Activated CD4-positive, CD25-positive, alpha-beta regulatory T cell treated with anti-CD3 and anti-CD28 coated beads, Interleukin-2, amount 50 U/mL, for 72 hours (primary cell): ENCODE data around the gene IQGAP2.
"Not testable (repeated sequence)": the region's sequence is repeated elsewhere in the genome, so short reads cannot be mapped to it uniquely, and the experiment has no call there.

Experiments
- DNase-seq: peaks from one replicate; pipeline ENCODE4 v3.0.0; 2021

IQGAP2 gene

DNA sequence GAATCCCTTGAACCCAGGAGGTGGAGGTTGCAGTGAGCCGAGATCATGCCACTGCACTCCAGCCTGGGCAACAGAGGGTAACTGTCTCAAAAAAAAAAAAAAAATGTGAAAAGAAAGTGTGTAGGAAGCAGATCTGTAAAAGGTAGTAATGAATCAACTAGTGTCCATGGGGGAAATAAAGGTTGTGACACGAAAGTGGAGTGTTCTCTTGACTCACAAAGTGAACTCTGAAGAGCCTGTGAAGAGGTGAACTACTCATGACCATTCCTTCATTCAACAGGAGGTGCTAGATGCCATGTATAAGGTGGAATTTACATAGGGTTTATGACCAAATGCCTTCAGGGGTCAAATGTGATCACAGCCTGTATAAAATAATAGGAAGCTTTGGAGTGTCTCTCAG lies 12.8 kb downstream of the IQGAP2 start:
- DNase-seq = no peak

DNA sequence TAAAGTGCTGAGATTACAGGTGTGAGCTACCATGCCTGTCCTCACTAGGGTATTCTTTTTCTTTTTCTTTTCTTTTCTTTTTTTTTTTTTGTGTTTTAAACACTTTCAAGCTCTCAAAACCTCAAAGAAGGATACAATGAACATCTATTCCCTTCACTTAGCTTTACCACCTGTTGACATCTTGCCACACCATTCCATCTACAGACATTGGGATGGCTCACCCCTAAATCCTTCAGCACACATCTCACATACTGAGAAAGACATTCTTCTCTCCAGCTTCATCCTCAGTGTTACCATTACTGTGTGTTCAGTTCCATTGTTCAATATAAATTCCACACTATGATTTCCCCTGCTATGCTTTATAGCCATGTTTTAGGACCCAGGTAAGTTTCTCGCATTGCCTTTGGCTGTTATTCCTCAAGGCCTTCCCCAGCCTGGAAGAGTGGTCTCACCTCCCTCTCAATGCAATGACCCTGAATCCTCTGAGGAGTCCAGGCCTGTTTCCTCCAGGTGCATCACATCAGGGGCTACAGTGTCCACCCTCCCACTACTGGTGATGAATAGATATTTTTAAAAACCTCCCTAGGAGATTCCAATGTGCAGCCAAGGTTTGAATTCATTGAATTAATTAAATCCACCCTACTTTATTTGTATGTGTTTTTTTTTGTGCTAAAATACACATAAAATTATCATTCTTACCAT lies 16.7 kb downstream of the IQGAP2 start:
- no peak for DNase-seq

DNA sequence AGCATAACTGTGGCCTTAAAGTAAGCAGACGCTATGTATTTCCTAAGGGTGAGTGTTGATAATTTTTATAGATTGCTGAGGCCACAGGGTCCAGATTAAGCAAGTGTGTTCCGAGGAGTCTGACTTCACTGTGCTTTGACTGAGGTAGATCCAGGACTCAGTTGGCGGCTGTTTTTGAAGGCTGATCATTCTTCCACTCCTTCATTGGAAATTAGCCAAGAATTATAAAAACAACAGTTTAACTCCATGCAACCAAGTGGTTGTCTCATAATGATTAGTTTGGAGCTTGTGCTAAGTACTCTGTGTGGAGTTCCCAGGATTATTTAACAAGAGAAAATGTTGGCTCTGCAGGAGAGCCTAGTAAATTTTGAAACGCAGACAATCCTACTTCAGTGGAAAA lies 19.1 kb downstream of the IQGAP2 start:
- no peak for DNase-seq

DNA sequence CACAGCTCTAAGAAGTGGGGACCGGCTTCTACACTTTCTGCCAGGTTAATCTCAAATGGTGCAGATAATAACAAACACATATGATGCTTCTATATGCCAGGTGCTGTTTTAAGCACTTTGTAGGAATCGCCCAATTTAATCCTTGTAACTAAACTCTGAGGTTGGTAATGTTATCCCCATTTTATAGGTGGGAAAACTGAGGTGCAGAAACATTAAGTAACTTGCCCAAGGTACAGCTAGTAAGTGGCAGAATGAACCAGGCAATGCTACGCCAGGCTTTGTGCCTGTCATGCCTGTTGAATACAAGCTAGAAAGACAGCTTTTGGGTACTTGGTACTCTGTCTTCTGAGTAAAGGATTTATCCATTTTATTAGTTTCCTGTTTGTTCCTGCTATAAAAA lies 19.7 kb downstream of the IQGAP2 start:
- no peak for DNase-seq

DNA sequence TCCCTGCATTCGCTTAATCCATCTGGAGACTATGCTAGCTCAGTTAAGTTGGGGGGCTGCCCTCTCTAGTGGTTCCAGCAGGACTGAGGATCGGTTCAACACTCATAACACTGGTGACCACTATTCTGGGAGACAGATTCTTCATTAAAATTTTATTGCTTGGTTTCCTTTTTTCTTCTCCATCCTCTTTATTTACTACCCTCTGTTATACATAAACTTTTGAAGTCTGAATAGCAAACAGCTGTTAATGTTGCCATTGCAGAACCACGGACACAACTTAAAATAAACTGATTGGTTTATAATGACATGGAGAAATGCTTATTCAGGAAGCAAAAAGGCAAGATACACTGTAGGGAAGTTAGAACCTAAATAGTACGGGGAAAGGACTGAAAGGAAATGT lies 22.1 kb downstream of the IQGAP2 start:
- no peak for DNase-seq

DNA sequence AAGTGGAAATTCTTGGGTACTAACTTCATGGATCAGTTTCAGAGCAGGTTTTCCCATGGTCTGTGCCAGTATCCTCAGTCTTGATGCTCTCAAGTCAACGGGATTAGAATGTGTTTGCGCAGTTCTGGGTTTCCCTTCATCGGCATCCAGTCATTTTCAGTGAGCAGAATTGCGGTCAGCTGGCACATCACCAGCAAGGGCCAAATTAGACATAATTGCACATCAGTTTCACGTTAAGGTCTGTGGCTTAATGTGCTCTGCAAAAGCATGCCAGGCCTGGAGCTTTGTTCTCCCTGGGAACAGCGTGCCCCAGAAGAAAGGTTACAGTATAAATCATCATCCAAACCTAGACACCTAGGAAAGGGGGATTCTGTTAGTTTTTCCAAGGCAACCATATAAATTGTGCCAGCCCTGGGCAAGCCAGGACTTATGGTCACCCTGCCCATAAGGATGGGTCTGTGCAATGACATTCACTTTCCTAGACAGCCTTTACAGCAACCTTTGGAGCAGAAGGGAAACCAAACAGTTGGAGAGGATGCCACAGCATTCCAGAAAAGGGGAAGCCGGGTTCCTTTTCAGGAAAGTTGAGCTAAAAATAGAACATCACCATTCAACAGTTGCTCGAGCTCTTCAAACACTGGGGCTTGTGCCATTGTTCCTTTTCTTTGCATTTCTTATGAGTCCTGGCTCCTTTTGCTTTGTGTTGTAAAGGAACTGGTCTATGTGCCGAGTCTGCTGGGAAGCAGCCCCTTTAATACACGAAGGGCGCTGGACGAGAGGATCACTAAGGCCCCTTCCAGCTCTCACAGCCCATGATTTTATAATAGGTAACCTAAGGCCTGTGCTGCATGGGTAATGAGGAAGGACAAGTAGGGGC lies 23.1 kb downstream of the IQGAP2 start:
- DNase-seq = no peak

DNA sequence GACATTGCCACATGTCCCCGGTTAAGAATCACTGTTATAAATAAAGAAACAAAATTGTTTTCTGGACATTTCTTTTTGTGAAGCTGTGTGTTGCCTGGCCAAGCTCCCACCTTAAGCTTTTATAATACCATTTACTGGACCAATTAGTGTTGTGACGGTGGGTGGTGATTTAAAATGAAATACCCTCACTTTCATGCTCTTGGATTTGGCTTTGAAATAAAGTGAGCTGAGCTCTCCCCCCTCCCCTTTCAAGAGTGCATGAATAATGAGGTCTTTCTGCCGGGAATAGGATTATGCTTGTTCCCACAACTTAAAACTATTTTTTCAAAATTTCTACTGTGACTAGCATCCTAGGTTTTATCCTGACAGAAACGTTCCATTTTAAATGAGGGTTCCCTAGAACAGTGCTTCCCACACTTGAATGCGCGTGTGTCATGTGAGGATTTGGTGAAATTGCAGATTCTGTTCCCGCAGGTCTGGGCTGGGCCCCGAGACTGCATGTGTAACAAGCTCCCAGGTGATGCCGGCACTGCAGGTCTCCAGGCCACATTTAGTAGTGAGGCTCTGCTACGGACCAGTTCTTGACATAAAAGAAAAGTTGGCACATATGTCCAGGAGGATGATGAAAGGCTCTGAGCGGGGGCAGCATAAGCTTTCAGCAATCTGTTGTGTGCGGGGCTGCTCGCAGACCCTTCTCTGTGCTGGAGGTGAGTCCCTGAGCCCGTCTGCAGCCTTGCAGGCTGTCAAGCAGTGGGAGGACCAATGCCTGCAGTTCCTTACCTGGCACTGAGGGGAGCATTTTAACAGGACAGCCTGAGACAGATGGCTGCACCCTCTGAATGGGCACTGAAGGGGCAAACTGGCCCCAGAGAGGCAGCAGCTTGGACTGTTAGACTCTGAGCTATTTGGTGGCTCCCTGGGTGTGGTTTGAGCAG lies 24.4 kb downstream of the IQGAP2 start:
- no peak for DNase-seq

DNA sequence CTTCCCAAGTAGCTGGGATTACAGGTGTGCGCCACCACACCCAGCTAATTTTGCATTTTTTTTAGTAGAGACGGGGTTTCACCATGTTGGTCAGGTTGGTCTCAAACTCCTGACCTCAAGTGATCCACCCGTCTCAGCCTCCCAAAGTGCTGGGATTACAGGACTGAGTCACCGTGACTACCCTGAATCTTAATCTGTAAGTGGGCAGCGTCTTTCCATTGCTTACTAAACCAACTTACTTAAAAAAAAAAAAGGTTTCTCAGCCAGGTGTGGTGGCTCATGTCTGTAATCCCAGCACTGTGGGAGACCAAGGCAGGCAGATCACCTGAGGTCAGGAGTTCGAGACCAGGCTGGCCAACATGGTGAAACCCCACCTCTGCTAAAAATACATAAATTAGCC lies 25.5 kb downstream of the IQGAP2 start:
- not testable (repeated sequence) for DNase-seq

DNA sequence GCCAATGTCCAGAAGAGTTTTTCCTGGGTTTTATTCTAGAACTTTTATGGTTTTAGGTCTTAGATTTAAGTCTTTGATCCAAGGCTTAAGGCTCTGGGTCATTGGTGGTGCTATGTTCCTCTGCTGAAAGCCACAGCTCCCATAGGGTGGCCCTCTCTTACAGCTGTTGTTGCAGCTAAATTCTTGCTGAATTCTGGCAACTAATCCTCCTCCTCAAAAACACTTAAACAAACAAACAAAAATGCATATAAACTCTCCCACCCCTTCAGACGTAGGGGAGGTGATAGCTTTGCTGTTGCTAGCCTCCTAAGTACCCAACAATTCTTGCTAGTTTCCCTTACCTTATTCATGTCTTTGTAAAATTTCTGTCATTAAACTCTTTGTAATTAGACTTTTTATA lies 30.2 kb downstream of the IQGAP2 start:
- DNase-seq = no peak

DNA sequence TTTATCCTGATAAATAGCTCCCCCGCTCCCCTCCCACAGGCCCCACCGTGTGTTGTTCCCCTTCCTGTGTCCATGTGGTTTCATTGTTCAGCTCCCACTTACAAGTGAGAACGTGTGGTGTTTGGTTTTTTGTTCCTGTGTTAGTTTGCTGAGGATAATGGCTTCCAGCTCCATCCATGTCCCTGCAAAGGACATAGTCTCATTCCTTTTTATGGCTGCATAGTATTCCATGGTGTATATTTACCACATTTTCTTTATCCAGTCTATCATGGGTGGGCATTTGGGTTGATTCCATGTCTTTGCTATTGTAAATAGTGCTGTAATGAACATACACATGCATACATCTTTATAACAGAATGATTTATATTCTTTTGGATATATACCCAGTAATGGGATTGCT lies 34.4 kb downstream of the IQGAP2 start:
- DNase-seq = not testable (repeated sequence)

DNA sequence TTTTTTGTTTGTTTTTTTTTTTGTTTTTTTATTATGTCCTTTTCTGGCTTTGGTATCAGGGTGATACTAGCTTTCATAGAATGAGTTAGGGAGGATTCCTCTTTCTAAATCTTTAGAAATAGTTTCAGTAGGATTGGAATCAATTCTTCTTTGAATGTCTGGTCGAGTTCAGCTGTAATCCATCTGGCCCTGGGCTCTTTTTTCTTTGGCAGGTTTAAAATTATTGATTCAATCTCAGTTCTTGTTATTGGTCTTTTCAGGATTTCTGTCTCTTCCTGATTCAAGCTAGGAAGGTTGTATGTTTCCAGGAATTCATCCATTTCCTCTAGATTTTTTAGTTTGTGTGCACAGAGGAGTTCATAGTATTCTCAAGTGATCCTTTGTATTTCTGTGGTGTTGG lies 34.9 kb downstream of the IQGAP2 start:
- DNase-seq = no peak

DNA sequence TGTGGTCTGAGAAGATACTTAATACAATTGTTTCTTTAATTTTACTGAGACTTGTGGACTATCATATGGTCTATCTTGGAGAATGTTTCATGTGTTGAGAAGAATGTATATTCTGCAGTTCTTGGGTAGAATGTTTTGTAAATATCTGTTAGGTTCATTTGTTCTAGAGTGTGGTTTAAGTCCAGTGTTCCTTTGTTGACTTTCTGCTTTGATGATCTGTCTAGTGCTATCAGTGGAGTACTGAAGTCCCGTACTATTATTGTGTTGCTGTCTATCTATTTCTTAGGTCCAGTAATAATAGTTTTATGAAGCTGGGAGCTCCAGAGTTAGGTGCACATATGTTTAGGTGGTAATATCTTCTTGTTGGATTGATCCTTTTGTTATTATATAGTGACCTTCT lies 36.1 kb downstream of the IQGAP2 start:
- DNase-seq = no peak

DNA sequence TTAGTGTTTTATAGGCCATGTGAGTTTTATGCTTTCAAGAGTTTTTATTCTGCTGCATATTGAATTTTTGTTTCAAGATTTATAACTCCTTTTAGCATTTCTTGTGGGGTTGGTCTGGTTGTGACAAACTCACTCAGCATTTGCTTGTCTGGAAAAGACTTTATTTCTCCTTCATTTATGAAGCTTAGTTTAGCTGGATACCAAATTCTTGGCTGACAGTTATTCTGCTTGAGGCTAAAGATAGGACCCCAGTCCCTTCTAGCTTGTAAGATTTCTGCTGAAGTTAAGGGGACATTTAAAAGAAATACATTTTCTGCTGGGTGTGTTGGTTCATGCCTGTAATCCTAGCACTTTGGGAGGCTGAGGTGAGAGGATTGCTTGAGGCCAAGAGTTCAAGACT lies 36.8 kb downstream of the IQGAP2 start:
- no peak for DNase-seq

DNA sequence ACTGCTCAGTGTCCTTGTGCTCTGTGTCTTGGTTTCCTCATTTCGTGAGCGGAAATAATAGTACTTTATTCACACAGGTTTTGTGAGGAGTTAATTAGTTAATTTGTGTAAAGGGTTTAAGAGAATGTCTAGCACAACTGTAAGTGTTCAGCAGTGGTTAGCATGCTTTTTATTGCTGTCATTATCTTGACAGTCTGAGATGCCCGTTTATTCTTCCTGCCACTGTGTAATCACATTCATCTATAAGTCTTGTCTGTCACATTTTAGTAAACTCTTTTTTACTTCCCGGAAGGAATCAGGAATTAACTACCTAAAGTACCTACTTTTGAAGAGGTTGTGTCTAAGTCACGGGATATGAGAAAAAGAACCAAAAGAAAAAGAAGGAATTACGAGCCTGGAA lies 38.0 kb downstream of the IQGAP2 start:
- no peak for DNase-seq

DNA sequence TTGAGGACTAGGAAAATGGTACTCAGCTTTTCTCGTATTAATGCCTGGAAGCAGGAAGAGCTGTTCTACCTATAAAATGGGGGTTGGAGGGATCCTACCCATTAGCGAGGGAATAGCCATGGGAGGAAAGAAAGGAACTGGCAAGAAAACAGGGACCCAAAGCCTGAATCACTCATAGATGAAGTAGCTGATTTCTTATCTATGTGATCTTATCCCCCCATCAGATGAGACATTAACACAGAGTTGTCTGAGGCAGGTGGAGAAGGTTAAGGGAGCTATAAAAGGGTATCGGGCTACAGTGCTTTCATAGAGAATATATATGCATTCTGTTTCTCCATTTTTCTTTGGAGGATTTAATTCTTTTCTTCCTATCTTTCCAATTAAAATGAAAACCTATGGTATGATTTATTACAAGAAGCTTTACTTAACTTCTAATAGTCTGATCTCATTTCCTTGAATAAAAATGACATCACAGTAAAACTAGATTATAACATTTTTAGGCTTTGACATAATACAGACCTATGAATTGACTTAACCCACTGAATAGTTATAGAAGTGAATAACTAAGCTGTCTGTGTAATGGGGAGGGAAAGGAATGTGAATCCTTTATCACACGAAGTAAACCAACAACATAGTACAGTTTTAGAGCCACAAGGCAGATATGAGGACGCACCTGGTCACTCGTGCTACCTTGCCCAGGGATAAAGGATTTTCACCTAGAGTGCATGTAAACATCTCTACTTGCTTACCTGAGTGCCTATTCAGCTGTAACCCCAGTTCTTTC lies 39.0 kb downstream of the IQGAP2 start:
- no peak for DNase-seq

DNA sequence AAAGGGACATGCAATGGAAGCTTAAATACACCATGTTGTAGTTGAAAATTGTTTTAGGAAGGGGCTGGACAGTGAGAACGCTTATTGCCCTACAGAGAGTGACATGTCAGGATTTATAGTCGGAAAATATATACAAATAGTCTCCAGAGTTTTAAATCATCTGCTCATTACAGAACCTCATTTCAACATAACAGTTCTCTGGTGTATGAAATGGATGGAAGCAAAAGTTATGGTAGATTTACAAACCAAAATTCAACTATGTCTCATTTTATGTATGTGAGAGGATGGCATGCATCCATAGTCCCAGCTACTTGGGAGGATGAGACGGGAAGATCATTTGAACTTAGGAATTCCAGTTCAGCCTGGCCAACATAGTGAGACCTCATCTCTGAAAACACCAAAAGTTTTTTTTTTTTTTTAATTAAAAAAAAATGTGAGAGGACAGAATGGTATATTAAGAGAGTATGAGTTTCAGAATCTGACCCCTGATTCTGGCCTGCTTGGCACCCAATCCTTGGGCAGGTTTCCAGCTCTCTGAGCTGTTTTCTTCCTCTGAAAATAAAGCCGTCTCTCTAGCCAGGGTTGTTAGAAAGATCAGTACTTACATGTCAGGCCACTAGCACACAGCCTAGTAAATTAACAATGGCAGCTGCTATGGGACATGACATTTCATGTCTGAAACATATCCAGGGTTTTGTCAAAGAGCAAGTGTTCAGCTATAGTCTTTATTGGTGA lies 40.1 kb downstream of the IQGAP2 start:
- no peak for DNase-seq

DNA sequence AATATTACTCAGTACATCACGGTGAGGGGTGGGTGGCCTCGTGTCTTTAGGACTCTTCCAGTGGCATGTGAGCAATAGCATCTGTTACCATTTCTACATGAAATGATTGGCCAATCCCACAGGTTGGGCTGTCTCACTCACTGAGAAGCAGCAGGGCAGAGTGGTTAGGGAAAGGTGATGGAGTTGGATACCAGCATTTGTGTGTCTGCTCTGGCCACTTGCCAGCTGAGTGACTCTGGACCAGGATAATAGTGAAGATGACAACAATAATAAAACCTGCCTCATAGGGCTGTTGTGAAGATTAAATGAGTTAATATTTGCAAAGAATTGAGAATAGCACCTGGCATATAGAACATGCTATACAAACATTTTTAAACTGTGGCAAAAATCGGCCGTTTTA lies 42.0 kb downstream of the IQGAP2 start:
- no peak for DNase-seq

DNA sequence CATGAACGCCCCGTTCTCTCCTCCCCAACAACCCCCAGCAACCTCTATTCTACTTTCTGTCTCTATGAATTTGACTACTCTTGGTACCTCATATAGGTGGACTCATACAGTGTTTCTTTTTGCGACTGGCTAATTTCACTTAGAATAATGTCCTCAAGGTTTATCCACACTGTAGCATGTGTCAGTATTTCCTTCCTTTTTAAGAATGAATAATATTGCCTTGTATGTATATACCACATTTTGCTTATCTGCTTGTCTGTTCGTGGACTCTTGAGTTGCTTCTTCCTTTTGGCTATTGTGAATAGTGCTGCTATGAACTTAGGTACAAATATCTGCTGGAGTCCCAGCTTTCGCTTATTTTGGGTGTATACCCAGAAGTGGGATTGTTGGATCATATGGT lies 42.7 kb downstream of the IQGAP2 start:
- DNase-seq = no peak

DNA sequence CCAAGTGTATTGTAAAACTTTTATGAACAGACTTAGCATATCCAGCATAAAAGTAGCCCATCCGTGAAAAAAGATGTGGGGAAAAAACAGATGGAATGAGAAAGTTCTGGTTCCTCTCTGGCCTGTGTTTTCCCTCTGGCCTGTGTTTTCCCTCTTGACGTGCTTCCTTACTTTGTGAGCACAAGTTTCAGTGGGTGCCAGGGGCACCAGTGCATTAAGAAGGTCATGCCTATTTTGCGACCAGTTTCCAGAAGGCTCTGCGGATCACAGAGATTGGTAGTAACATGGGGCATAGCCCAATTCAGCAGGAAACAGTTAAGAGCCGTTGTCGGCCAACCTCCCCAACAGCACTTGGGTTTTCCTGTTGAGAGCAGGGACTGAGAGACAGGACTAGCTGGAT lies 43.7 kb downstream of the IQGAP2 start:
- DNase-seq = no peak

DNA sequence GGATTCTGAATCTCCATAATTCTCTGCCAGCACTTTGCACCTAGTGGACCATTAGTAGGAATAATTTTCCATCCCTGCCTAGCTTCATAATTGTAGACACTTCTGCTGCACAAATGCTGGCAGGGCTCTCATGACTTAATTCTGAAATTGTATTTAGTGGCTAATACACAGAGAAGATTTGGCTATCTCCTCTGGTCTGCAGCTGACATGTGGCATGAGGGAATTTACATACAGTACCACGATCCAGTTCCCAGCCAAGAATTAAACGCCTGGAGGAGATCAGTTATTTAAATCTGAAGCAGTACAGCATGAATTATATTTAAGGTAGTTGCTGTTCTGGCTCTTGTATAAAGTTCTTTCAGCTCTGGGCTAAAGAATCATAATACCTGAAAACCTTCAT lies 46.5 kb downstream of the IQGAP2 start:
- DNase-seq = no peak

DNA sequence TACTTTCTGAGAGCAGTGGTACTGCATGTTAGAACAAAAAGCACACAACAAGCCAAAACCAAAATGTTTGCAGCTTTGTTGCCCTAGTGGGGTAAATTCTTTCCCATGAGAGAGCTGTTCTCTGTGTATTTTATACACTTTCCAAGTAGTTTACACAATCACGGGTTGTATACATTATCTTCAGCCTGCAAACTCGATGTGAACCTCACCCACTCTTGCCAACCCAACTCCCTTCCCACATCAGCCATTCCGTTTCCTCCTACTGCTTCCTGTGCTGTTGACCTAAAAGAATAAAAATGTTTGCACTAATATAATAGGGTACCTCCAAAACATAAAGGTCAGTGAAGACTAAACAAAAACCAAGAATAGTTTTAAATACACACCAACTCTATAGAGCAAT lies 47.0 kb downstream of the IQGAP2 start:
- DNase-seq = no peak
